Upper lobe of left lung (tissue), 6 donors: Measurements from ENCODE around the gene BCAS3. TPM values are rescaled to one million over a fixed set of nuclear protein-coding genes. Genes with fewer than 3 reads are reported as not detected.
"Not testable (repeated sequence)": the region's sequence is repeated elsewhere in the genome, so short reads cannot be mapped to it uniquely, and the experiment has no call there.

Experiments
- ATAC-seq, 2 donors: fragments of 200-7000 bp; cut with Tn5 transposase; one replicate each; pipeline ENCODE4 v1.9.1; 2022; ENCODE audit warnings: mild to moderate bottlenecking in 2 of 2, moderate library complexity in 2 of 2; ENCODE audit not compliant: low FRiP score in 2 of 2
- DNase-seq, 2 donors: peaks; one replicate each; pipeline ENCODE4 v3.0.0-alpha.2; 2019 to 2020
- H3K27ac ChIP-seq, 4 donors: fragments of 200-600 bp; sonication (generic); one replicate each; pipeline ENCODE4 v1.5.1; 2016 to 2019
- H3K27me3 ChIP-seq, 4 donors: fragments of 200-600 bp; sonication (generic); one replicate each; pipeline ENCODE4 v1.5.1; 2017 to 2019
- H3K36me3 ChIP-seq, 4 donors: fragments of 200-600 bp; sonication (generic); one replicate each; pipeline ENCODE4 v1.5.1; 2016 to 2019
- H3K4me1 ChIP-seq, 4 donors: fragments of 200-600 bp; sonication (generic); one replicate each; pipeline ENCODE4 v1.5.1; 2018 to 2019
- H3K4me3 ChIP-seq, 4 donors: fragments of 200-600 bp; sonication (generic); one replicate each; pipeline ENCODE4 v1.5.1; 2017 to 2019; ENCODE audit warnings: mild to moderate bottlenecking in 2 of 4, moderate library complexity in 1 of 4
- H3K9me3 ChIP-seq, 4 donors: fragments of 200-600 bp; sonication (generic); one replicate each; pipeline ENCODE4 v1.5.1; 2018 to 2019
- EP300 ChIP-seq, 4 donors: sonication (generic); formaldehyde crosslinking; IDR thresholded peaks; one replicate each; pipeline ENCODE4 v1.5.1; 2017; ENCODE audit warnings: antibody characterized with exemption in 4 of 4, control low read depth in 2 of 4
- POLR2A ChIP-seq, 4 donors: fragments of 450-650 bp; IDR thresholded peaks; one replicate each; pipeline ENCODE4 v1.5.1; 2016 to 2017; ENCODE audit warnings: antibody characterized with exemption in 4 of 4, mild to moderate bottlenecking in 2 of 4
- POLR2AphosphoS5 ChIP-seq, 2 donors: sonication (generic); formaldehyde crosslinking; IDR thresholded peaks; one replicate each; pipeline ENCODE4 v1.5.1; 2017; ENCODE audit warnings: antibody characterized with exemption in 2 of 2
- WGBS, 2 donors: methylation state at CpG; one replicate each; pipeline ENCODE4 v1.1.5; 2017 to 2018; 5-methylcytosine and 5-hydroxymethylcytosine counted together
- total RNA-seq, 6 donors: library from RNA; depleted of rRNA in 4 of 6; stranded (reverse); fragments of >200 nt in 4 of 6; gene quantifications; one replicate each; pipeline versions ENCODE4 v1.1.0 to v1.2.1, GENCODE V29; 2016 to 2021
- TF ChIP-seq, protein P1 (sequence below), 6 experiments: fragments of 450-650 bp in 4 of 6; fragments of 200-600 bp in 2 of 6; sonication (generic) in 2 of 6; IDR thresholded peaks; one replicate each; pipeline ENCODE4 v1.5.1; 2016 to 2019; ENCODE audit warnings: antibody characterized with exemption in 6 of 6
- donor health status: DM: no; HTN: no; CAD: no; lungs with moderate emphysema.
- donor health status: DM: no; HTN: yes; CAD: no; lungs with severe emphysema.

Gene BCAS3
- total RNA-seq, 6 donors from 2014 or later, result 20.1 to 111 (median 37.0) TPM

DNA sequence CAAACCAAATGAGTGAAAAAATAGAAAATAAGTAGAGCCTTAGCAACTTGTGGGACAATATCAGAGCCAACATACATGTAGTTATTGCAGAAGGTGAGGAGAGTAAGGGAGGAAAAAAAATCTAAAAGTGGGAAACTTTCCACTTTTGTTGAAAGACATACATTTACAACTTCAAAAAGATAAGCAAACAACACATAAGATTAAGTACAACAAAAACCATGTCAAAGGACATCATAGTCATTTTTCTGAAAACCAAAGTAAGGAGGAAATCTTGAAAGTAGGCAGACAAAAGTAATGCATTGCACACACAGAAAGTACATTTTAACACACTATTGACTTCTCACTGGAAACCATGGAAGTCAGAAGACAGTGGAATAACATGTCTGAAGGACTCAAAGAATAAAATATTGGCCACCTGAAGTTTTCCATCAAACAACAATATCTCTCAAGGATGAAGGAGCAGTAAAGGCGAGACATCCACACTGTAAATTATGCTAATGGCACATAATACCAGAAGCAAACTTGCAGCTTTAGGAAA, 291.9 kb downstream of the BCAS3 start:
- WGBS, 2 donors, result 94 to 100% methylated on average over 1 of the region's 1 CpG
- Histone ChIP-seq H3K4me1 (no peaks in the 10 kb centered on the region), H3K27me3 (no peaks in the 10 kb centered on the region), H3K36me3 (no peaks in the 10 kb centered on the region), H3K27ac (no peak overlapping the region), H3K9me3 (no peaks in the 10 kb centered on the region), H3K4me3 (no peak overlapping the region)
- ATAC-seq (no peak), DNase-seq (no peak)
- TF ChIP-seq, protein P1, sequence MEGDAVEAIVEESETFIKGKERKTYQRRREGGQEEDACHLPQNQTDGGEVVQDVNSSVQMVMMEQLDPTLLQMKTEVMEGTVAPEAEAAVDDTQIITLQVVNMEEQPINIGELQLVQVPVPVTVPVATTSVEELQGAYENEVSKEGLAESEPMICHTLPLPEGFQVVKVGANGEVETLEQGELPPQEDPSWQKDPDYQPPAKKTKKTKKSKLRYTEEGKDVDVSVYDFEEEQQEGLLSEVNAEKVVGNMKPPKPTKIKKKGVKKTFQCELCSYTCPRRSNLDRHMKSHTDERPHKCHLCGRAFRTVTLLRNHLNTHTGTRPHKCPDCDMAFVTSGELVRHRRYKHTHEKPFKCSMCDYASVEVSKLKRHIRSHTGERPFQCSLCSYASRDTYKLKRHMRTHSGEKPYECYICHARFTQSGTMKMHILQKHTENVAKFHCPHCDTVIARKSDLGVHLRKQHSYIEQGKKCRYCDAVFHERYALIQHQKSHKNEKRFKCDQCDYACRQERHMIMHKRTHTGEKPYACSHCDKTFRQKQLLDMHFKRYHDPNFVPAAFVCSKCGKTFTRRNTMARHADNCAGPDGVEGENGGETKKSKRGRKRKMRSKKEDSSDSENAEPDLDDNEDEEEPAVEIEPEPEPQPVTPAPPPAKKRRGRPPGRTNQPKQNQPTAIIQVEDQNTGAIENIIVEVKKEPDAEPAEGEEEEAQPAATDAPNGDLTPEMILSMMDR (IDR thresholded peaks at IDR 0.05), result no peak
- TF ChIP-seq POLR2A (IDR thresholded peaks at IDR 0.05) (no peak), EP300 (IDR thresholded peaks at IDR 0.05) (no peak), POLR2AphosphoS5 (IDR thresholded peaks at IDR 0.05) (no peak)

DNA sequence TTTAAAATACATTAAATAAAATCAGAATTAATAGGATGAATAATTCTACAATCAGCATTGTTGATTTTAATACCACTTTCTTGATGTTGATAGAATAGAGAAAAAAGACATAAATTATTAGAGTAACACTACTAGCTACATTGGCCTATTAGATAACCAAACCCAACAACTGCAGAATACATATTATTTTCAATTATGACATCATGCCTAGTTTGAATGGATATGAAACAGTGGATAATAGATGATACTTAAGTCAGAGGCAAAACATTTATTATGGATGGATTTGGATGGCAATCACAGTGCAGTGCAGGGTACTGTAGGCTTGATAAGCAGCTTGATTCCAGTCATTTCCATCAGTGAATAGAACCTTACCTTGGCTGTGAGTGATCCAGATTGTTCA, 293.1 kb downstream of the BCAS3 start:
- ATAC-seq (no peak), DNase-seq (no peak)
- no peaks in the 10 kb centered on the region for H3K27me3 ChIP-seq
- TF ChIP-seq EP300 (IDR thresholded peaks at IDR 0.05), result no peak
- TF ChIP-seq, protein P1 (IDR thresholded peaks at IDR 0.05), result no peak
- no peak for TF ChIP-seq POLR2A (IDR thresholded peaks at IDR 0.05)
- TF ChIP-seq POLR2AphosphoS5 (IDR thresholded peaks at IDR 0.05), result no peak
- H3K4me3 ChIP-seq, result no peak overlapping the region
- no peaks in the 10 kb centered on the region for H3K36me3 ChIP-seq
- H3K9me3 ChIP-seq, result no peaks in the 10 kb centered on the region
- H3K27ac ChIP-seq, result no peak overlapping the region
- no peaks in the 10 kb centered on the region for H3K4me1 ChIP-seq

DNA sequence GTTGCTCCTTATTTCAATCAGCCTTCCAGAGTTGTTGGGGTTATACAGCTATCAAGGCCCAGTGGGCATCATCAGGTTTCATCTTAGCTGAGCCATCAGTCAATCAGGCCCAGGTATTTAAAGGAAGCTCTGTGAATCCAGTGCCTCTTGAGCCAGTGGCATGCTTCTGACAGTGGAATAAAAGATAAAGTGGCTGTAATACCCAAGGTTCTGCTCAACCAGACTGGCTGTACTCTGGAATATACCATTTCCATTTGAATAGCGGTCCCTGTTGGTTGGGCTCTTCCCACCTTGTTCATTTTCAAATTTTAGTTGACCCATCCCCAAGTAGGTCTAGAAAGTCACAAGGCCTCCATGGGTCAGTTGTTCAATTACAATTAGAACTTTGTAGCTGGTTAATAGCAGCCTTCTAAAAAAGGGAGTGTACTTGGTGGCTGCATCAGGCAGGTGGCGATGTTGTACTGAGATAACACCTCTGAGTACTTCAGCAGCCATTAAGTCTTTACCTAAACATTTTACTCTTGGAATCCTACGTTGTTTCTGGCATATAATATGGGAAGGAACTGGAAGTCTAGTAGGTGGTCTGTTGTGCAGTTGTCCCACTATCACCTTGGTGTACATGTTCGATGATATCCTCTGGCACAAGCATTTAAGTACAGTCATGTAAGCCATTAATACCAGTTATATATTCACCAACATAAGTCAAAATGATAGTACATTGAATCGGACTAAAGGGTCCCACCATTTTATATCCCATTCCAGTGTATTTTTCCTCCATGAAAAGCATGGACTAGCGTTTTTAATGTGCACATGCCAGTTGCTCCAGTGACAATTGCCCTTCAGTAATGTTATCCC, 294.1 kb downstream of the BCAS3 start:
- ATAC-seq (no peak), DNase-seq (peak in 1 of 2 donors; percentile 37)
- H3K27ac ChIP-seq, result no peak overlapping the region
- no peaks in the 10 kb centered on the region for H3K4me1 ChIP-seq
- H3K9me3 ChIP-seq, result no peaks in the 10 kb centered on the region
- 53 to 60% methylated on average over 6 of the region's 6 CpGs for WGBS, 2 donors
- H3K4me3 ChIP-seq, result no peak overlapping the region
- no peaks in the 10 kb centered on the region for H3K36me3 ChIP-seq
- H3K27me3 ChIP-seq, result no peaks in the 10 kb centered on the region
- TF ChIP-seq POLR2AphosphoS5 (IDR thresholded peaks at IDR 0.05), result no peak
- TF ChIP-seq EP300 (IDR thresholded peaks at IDR 0.05), result no peak
- TF ChIP-seq POLR2A (IDR thresholded peaks at IDR 0.05), result no peak
- TF ChIP-seq, protein P1 (IDR thresholded peaks at IDR 0.05), result peak in 5 of 6 experiments; percentile 48 to 77 (median 64)

DNA sequence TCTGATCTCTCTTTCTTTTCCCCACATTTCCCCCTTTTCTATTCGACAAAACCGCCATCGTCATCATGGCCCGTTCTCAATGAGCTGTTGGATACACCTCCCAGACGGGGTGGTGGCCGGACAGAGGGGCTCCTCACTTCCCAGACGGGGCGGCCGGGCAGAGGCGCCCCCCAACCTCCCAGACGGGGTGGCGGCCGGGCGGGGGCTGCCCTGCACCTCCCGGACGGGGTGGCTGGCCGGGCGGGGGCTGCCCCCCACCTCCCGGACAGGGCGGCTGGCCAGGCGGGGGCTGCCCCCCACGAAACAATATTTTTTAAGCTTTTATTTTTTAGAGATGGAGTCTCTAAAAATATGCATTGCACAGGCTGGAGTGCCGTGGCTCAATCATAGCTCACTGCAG, 299.2 kb downstream of the BCAS3 start:
- DNase-seq, result peak in 1 of 2 donors; percentile 57
- 97% methylated on average over 15 to 23 of the region's 23 CpGs for WGBS, 2 donors
- not testable (repeated sequence) for H3K36me3 ChIP-seq, H3K4me3 ChIP-seq, ATAC-seq, H3K27me3 ChIP-seq, H3K4me1 ChIP-seq, H3K27ac ChIP-seq, H3K9me3 ChIP-seq

DNA sequence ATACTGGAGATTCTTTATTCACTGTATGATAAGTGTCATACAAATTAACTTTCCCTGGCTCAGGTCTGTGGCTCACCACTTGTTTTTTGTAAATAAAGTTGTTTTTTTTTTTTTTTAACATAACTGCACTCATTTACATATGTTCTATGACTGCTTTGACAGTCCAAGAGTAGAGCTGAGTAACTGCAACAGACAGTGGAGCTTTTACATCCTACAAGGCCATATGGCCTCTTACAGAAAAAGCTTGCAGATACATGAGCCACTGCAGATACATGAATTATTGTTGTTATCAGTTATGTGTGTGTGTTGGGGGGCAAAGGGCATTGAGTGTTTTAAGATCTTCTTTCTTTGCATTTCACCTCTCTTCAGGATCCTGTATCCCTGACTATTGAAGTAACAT, 311.7 kb downstream of the BCAS3 start:
- TF ChIP-seq EP300 (IDR thresholded peaks at IDR 0.05) (no peak), POLR2A (IDR thresholded peaks at IDR 0.05) (no peak)
- TF ChIP-seq, protein P1 (IDR thresholded peaks at IDR 0.05), result no peak

More for the DNA sequence above, 311.7 kb downstream of the BCAS3 start:
- no peak overlapping the region for H3K27ac ChIP-seq
- no peaks in the 10 kb centered on the region for H3K4me1 ChIP-seq
- no peaks in the 10 kb centered on the region for H3K36me3 ChIP-seq
- DNase-seq, result no peak
- H3K4me3 ChIP-seq, result no peak overlapping the region
- no peak for ATAC-seq
- H3K27me3 ChIP-seq, result no peaks in the 10 kb centered on the region
- H3K9me3 ChIP-seq, result no peaks in the 10 kb centered on the region
